Measurements from ENCODE around the gene ABCA7. TPM values are rescaled to one million over a fixed set of nuclear protein-coding genes. Genes with fewer than 3 reads are reported as not detected.

Gene ABCA7
- total RNA-seq, 1 donor from 2014 or later = 16.3 TPM

DNA sequence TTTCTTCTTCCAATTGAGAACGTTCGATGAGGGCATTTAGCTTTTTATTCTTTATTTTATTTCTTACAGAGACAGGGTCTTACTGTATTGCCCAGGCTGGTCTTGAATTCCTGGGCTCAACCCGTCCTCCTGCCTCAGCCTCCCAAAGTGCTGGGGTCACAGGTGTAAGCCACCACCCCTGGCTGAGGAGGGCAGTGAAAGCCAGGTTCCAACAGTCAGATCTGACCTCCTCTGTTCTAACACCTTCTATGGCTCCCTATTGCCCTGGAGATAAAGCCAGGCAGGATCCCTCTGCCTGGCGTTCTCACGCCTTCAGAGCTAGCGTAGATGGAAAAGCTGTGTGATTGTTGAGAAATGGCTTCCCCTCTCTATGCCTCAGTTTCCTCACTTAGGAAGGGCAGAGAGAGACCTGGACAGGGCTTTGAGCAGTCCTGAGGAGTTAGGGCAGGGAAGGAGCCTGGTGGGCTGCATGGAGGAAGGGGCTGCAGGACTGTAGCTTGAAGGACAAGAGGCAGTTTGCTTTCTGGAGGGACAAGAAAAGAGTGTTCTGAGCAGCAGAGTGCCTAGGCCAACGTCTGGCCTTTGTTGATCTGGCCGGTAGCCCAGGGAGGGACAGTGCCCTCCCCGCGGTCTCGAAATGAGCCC, 32.6 kb downstream of the ABCA7 start:
- peaks cover 10% of the 10 kb centered on the region for H3K4me1 Mint-ChIP-seq (ENCODE audit: unreplicated experiment)
- TF ChIP-seq, protein P1, sequence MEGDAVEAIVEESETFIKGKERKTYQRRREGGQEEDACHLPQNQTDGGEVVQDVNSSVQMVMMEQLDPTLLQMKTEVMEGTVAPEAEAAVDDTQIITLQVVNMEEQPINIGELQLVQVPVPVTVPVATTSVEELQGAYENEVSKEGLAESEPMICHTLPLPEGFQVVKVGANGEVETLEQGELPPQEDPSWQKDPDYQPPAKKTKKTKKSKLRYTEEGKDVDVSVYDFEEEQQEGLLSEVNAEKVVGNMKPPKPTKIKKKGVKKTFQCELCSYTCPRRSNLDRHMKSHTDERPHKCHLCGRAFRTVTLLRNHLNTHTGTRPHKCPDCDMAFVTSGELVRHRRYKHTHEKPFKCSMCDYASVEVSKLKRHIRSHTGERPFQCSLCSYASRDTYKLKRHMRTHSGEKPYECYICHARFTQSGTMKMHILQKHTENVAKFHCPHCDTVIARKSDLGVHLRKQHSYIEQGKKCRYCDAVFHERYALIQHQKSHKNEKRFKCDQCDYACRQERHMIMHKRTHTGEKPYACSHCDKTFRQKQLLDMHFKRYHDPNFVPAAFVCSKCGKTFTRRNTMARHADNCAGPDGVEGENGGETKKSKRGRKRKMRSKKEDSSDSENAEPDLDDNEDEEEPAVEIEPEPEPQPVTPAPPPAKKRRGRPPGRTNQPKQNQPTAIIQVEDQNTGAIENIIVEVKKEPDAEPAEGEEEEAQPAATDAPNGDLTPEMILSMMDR (IDR thresholded peaks at IDR 0.05; ENCODE audit: unreplicated experiment) = no peak
- DNase-seq (ENCODE audit: low spot score) = no peak
- H3K27ac Mint-ChIP-seq (ENCODE audit: unreplicated experiment) = no peak overlapping the region
- peaks cover 5% of the 10 kb centered on the region for H3K36me3 Mint-ChIP-seq (ENCODE audit: low read depth, unreplicated experiment)
- H3K4me3 Mint-ChIP-seq (ENCODE audit: unreplicated experiment) = no peak overlapping the region
- peaks cover 23% of the 10 kb centered on the region for H3K27me3 Mint-ChIP-seq (ENCODE audit: unreplicated experiment)
- H3K9me3 Mint-ChIP-seq (ENCODE audit: unreplicated experiment) = no peaks in the 10 kb centered on the region

DNA sequence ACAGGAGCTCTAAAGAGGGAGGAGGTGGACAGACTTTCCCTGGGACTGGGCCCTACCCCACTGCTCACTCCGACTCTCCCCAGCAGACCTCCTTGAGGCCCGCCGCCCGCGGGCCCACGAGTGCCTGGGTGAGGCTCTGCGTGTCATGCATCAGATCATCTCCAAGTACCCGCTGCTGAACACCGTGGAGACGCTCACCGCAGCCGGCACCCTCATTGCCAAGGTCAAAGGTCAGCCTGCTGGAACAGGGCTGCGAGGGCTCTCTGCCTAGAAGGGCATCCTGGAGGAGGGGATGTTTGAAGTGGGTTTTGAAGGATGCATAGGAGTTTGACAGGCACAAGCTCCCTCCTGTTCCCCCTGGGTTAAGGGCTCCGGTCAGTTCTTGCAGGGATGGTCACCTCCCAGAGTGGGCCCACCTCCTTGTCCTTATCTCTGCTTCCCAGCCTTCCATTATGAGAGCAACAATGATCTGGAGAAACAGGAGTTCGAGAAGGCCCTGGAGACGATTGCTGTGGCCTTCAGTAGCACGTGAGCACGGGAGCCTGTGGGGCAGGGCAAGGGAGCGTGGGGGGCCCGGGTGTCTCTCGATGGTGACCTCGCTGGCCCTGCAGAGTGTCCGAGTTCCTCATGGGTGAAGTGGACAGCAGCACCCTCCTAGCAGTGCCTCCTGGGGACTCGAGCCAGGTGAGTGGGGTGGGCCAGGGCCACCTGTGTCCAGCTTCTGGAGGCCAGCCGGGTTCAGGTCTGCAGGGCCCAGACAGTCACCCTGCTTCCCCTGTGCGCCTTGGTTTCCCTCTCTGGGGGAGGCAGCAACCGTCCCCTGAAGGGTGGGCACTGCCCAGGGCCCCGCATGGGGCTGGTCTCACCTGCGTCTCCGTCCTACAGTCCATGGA, 33.4 kb downstream of the ABCA7 start:
- H3K36me3 Mint-ChIP-seq (ENCODE audit: low read depth, unreplicated experiment) = peaks cover 5% of the 10 kb centered on the region
- no peak for DNase-seq (ENCODE audit: low spot score)
- H3K27ac Mint-ChIP-seq (ENCODE audit: unreplicated experiment) = no peak overlapping the region
- H3K27me3 Mint-ChIP-seq (ENCODE audit: unreplicated experiment) = peaks cover 22% of the 10 kb centered on the region
- H3K4me3 Mint-ChIP-seq (ENCODE audit: unreplicated experiment) = no peak overlapping the region
- TF ChIP-seq, protein P1 (IDR thresholded peaks at IDR 0.05; ENCODE audit: unreplicated experiment) = no peak
- peaks cover 10% of the 10 kb centered on the region for H3K4me1 Mint-ChIP-seq (ENCODE audit: unreplicated experiment)
- no peaks in the 10 kb centered on the region for H3K9me3 Mint-ChIP-seq (ENCODE audit: unreplicated experiment)

DNA sequence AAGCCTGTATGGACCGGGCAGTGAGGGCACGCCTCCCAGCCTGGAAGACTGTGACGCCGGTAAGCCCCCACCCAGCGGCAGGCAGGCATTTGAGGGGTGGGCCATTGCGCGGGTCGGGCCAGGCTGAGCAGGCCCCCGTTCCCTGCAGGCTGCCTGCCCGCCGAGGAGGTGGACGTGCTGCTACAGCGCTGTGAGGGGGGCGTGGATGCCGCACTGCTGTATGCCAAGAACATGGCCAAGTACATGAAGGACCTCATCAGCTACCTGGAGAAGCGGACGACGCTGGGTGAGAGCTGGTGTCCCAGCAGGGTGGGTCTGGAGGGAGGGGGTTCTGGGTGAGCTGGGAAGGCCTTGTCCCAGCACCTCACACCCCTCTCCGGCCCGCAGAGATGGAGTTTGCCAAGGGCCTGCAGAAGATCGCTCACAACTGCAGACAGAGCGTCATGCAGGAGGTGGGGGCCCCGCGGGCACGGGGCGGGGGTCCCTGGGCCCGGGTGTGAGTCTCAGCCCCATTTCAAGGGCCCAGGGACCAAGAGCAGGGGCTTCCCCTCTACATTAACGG, 34.1 kb downstream of the ABCA7 start:
- H3K36me3 Mint-ChIP-seq (ENCODE audit: low read depth, unreplicated experiment) = peaks cover 5% of the 10 kb centered on the region
- H3K4me3 Mint-ChIP-seq (ENCODE audit: unreplicated experiment) = no peak overlapping the region
- TF ChIP-seq, protein P1 (IDR thresholded peaks at IDR 0.05; ENCODE audit: unreplicated experiment) = no peak
- no peak for DNase-seq (ENCODE audit: low spot score)
- peaks cover 5% of the 10 kb centered on the region for H3K4me1 Mint-ChIP-seq (ENCODE audit: unreplicated experiment)
- H3K9me3 Mint-ChIP-seq (ENCODE audit: unreplicated experiment) = no peaks in the 10 kb centered on the region
- H3K27me3 Mint-ChIP-seq (ENCODE audit: unreplicated experiment) = peaks cover 16% of the 10 kb centered on the region
- H3K27ac Mint-ChIP-seq (ENCODE audit: unreplicated experiment) = no peak overlapping the region

GRCh38 chr19:1074544-1075283, 34.8 kb downstream of the ABCA7 start:
- TF ChIP-seq, protein P1 (IDR thresholded peaks at IDR 0.05; ENCODE audit: unreplicated experiment) = no peak
- H3K4me3 Mint-ChIP-seq (ENCODE audit: unreplicated experiment) = no peak overlapping the region
- DNase-seq (ENCODE audit: low spot score) = no peak
- no peaks in the 10 kb centered on the region for H3K9me3 Mint-ChIP-seq (ENCODE audit: unreplicated experiment)
- peaks cover 3% of the 10 kb centered on the region for H3K4me1 Mint-ChIP-seq (ENCODE audit: unreplicated experiment)
- peaks cover 5% of the 10 kb centered on the region for H3K36me3 Mint-ChIP-seq (ENCODE audit: low read depth, unreplicated experiment)
- H3K27ac Mint-ChIP-seq (ENCODE audit: unreplicated experiment) = no peak overlapping the region
- H3K27me3 Mint-ChIP-seq (ENCODE audit: unreplicated experiment) = peaks cover 16% of the 10 kb centered on the region

Measured in endothelial cell (in vitro differentiated cells).